Glomerular visceral epithelial cell (primary cell): ENCODE results near the gene KCNG4.

ENCODE experiments used
- DNase-seq: peaks from one replicate; pipeline ENCODE4 v3.0.0-alpha.2; 2016; ENCODE audit errors: extremely low spot score

KCNG4 gene

DNA sequence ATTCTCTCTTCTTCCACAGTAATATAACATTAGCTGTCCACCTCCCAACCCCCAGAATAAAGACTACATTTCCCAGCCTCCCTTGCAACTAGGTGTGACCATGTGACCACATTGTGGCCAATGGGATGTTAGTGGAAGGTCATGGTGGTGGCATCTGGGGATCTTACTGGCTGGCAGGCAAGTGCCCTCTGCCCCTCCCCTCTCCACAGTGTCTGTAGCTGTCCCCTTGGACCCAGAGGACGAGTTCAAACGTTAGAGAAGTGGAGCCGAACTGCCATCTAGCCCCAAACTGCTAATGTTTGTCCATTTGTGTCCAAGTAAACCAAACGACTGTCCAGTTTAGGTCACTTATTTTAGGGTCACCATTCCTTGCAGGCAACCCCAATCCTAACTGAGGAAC, 26.6 kb upstream of the KCNG4 start:
- DNase-seq, result peak; percentile 19

DNA sequence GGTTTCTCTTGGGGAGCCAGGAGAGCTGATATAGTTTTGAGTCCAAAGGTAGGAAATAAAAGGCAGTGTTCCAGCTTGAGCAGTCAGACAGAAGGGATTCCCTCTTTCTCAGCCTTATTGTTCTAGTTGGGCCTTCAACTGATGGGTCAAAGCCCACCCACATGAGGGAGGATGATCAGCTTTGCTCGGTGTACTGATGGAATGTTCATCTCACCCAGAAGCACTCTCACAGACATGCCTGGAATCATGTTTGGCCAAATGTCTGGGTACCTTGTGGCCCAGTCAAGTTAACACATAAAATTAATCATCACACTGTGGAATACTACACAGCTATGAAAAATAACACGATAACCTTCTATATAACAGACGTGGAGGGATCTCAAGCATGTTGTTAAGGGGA, 23.1 kb upstream of the KCNG4 start:
- DNase-seq, result no peak

DNA sequence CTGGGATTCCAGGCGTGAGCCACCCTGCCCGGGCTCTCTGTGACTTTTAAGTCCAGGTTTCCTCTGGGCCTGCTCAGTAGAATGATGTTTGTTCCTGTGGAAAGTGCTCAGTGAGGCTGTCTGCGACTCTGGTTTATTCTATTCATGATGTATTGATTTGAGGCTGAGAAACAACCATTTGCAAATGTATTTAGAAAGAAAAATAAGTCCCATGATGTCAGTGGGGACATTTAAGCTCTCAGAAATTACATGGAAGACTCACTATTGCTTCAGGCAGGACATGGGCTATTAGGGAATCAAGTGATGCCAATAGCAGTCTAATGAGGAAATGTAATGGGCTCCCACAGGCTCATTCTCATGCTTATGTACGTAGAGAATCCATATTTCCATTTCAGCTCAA, 22.2 kb upstream of the KCNG4 start:
- DNase-seq, result no peak

DNA sequence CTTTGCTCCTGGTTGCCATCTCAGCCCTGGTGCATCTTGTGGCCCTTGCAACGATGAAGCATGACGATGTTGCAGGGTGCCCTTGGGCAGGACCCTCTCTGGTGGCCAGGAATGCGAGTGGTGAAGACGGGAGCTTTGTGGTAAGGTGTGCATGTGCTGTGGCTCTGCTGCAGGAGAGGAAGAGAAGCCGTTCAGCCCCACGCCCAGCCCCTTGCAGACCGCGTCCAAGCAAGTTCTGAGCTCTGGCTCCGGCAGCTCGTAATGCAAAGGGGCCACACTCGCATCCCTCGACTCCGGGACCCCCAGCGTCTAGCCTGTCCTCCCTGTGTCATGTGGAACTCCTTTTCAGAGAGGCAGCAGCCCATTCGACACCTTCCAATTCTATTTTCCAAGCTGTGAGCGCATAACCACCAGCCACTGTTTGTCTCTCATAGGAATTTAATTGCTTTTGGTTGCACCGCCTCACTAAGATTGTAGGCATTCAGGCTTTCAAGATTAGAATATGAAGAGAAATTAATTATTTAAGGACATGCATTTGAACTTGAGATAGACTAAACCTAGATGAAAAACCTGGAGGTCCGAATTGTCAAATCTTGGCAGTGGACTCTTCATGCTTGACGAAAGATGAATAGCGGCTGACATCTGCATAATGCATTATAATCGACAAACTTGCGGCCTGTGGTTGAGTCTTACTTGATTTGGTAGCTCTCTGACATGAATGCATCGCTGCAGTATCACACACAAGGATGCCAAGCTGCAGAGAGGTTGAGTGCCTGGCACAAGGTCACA, 21.1 kb upstream of the KCNG4 start:
- no peak for DNase-seq

DNA sequence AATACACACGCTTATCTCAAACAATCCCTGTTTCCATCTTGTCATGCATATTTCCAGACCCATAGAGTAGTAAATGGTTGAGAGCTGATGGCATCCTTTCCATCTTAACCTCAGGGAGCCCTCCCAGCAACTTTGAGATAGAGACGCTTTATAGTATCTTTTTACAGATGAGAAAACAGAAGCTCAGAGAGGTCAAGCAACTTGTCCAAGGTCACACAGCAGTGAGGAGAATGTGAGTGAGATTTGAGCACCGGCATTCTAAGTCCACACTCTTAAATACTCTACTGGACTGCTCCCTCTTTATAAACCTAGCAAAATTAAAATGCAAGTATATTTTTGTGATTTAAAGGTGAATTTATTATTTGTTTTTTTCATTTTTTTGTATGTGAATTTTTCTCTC, 19.9 kb upstream of the KCNG4 start:
- DNase-seq, result no peak

DNA sequence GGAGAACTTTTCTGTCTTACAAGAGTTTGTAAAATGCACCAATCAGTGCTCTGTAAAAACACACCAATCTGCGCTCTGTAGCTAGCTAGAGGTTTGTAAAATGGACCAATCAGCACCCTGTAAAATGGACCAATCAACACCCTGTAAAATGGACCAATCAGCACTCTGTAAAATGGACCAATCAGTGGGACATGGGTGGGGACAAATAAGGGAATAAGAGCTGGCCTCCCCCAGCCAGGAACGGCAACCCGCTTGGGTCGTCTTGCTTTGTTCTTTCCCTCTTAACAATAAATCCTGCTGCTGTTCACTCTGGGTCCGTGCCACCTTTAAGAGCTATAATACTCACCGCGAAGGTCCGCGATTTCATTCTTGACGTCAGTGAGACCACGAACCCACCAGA, 18.5 kb upstream of the KCNG4 start:
- DNase-seq, result no peak

DNA sequence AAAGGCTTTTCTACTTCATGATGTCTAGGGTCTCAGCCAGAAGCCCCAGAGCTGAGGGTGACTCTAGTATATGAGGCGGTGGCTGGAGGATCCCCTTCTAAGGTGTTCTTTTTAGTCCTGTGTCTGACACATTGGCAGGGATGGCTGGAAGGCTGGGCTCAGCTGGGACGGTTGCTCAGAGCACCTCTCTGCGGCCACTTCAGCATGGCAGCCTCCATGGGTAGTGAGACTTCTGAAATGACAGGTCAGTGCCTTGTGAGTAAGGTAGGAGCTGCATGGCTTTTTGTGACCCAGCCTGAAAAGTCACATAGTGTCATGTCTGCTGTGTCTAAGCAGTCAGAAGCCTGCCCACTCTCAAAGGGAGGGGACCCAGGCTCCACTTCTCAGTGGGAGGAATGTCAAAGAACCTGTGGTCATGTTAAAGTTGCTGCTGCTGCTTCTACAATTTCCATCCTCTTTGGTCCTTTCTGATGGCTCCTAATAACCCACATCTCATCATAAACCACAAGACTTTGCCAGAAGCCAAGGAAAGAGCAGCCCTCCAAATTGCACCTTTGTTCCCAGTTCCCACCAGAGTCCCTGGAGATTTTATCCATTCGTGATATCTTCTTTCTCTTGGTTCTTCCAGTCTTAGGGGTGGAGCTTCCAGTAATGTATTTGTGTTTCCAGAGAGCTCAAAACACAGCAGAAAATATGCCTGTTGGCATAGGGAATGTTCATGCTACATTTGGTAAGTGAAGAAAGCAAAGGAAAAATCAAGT, 15.4 kb upstream of the KCNG4 start:
- DNase-seq, result no peak

DNA sequence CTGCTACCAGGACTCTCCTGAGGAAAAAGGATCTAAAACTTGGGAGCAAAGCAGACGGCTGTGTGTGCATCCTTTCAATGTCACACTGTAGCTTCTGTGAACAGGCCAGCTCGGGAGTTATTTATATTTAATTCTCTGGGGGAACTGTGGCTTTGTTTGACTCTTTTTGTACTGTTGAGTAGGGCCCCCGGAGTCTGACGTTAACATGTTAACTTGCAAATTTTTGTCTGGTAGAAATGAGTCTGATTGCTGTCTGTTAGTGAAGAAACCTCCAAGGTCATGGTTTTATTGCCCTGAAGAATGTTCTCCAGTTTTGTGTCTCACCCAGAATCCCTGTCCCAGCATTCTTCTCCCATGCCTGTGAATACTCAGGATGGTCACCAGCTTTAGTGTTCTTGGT, 14.2 kb upstream of the KCNG4 start:
- no peak for DNase-seq

DNA sequence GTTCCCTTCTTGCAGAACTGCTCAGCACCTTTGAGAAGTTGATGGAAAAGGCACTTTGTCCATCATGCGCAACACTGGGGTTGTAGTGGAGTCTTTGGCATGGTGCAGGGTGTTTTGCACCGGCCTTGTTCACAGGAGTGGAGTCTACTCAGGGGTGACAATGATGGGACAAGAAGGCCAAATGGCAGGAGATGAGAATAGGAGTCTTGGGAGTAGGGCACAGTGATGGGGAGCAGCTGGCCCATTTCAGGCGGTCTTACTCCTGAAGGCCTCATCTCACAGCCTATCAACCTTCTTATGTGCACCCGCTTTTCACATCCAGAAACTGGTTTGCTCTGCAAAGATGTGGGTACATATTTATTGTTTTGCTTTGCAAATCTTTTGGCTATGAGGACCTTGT, 13.4 kb upstream of the KCNG4 start:
- no peak for DNase-seq

DNA sequence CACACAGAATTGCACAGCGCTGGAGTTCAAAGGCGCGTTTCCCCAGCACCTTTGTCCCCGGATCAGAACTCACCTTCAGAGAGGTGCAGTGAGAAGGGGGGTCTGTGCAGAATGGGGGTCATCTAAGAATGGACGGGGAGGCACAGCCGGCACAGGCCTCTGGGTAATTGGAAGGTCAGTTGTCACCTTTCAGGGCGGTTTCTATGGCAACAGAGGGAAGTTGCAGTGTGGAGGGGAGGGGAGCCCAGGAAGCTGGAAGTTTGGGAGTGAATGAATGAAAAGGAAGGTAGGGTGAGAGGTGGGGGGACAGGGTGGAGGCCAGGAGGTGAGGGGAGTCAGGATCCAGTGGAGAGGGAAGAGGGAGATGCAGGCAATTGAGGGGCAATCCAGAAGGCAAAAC, 12.4 kb upstream of the KCNG4 start:
- DNase-seq, result no peak

DNA sequence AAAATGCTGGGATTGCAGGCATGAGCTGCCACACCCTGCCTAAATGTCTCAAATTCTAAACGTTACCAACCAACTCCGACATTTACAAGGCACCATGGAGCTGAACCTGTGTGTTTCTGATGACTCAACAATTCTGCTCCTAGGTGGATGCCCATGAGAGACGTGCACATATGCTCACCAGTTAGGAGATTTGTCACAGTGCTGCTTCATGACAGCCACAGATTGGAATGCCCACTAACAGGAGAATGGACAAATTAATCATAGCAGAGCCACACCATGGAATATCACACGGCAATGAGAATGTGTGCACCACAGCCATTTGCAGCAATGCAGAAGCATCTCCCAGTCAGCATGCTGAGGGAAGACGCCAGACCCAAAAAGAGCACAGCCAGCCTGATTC, 8.0 kb upstream of the KCNG4 start:
- peak; percentile 30 for DNase-seq

DNA sequence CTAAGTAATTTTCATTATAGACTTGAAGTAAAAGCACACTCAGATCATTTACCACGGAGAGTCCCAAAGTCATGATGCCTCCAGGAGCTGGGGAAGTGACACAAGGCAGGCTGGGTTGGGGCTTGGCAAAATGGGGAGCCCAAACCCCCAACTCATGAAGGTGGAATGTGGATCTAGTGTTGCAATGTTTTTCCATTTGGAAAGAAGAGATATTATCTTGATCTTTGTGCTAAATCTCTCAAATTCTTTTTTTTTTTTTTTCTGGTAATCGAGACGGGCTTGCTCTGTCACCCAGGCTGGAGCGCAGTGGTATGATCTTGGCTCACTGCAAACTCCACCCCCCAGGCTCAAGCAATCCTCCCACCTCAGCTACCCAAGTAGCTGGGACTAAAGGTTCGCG, 7.5 kb upstream of the KCNG4 start:
- no peak for DNase-seq

DNA sequence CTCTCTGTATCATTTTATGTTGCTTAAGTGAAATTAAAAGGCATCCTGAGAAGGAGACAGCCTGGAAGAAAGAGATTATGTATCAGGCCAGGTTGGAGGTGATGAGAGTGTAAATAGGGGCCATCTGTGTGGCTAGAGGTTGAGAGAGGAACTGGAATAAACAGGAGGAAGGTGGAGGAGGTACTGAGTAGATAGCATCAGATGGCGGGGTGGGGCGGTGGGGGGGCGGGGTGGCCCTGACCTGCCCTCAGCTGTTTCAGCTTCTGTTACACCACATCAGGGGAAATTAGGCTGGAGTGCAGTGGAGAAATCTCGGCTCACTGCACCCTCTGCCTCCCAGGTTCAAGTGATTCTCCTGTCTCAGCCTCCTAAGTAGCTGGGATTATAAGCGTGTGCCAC, 6.9 kb upstream of the KCNG4 start:
- no peak for DNase-seq

DNA sequence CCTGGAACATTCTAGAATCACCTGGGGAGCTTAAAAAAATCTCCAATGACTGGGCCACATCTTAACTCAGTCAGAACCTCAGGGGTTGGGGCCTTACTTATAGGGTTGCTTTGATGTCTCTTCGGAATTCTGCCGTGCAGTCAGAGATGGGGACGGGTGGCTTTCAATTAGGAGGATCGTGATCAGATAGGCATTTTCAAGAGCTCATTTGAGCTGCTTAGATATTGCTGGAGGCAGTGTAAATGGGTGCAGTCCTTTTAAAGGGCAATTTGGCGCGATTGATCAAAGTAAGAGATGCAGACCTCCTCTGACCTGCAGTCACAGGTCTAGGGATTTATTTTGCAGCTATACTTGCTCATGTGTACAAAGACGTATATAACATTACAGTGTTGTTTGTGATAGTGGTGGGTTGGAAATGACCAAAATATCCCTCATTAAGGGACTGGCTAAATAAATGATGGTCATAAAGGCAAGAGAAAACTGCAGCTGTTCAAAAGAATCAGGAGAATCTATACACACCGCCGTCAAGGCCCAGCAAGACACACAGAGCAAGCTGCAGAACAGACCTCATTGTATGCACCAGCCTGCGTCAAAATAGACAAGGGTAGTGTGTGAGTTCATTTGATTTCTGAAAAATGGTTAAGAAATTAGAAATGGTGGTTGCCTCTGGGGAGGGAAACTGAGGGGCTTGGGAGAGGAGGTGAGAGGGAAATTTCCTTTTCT, 6.3 kb upstream of the KCNG4 start:
- no peak for DNase-seq

DNA sequence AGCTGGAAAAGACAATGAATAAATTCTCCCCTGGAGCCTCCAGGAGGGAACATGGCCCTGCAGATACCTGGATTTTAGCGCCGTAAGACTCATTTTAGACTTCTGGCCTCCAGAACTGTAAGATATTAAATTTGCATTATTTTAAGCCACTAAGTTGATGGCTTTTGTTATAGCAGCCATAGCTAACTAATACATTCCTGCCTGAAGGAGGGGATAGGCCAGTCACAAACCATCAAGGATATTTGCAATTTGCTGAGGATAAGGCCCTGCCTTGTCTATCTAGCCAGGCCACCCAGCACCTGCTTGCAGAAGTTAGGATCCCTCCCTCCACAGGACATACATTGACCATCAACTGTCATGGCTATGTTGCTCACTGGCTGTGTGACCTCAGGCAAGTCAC, 4.9 kb upstream of the KCNG4 start:
- no peak for DNase-seq

DNA sequence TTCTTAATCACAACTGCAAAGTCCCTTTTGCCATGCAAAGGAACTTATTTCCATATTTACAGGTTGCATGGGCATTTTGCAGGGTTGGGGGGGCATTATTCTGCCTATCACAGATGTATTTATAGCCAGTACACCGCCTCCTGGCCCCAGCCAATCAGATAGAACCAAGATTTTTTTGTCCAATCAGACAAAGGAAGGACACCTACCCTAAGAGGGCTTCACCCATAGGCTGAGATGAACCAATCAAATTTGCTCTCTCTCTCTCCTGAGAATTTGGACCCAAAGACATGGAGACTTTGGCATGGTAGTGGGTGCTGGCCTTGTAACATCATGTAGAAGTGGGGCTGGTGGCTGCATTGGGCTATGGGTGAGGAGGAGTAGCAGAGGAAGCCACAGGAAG, 3.9 kb upstream of the KCNG4 start:
- no peak for DNase-seq

DNA sequence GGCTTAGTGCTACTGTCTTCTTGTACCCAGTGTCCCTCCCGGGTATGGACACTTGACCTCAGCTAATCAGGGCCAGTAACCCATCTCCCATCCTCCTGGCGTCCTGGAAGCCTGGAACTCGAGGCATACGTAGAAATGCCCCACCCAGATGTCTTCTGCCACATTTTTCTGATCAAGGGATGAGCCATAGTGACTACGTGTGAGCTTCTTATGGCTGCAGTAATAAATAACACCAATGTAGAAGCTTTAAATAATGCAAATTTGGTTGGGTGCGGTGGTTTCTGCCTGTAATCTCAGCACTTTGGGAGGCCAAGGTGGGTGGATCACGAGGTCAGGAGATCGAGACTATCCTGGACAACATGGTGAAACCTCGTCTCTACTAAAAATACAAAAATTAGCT, 3.0 kb upstream of the KCNG4 start:
- DNase-seq, result no peak

DNA sequence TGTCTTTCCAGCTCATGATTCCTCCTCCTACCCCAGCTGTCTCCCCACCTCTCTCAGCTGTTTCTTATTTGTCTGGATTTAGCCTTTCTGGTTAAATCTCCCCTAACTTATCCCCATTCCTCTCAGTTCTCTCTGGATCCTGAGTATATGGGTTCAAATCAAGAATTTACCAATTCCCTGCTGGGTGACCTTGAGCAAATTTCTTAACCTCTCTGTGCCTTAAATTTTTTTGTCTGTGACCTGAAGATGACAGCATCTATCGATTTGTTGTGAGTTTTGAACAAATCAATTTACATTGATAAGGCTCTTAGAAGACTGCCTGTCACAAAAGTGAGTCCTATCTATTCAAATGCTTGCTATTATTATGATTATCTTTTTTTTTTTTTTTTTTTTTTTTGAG, 2.0 kb upstream of the KCNG4 start:
- DNase-seq, result no peak

DNA sequence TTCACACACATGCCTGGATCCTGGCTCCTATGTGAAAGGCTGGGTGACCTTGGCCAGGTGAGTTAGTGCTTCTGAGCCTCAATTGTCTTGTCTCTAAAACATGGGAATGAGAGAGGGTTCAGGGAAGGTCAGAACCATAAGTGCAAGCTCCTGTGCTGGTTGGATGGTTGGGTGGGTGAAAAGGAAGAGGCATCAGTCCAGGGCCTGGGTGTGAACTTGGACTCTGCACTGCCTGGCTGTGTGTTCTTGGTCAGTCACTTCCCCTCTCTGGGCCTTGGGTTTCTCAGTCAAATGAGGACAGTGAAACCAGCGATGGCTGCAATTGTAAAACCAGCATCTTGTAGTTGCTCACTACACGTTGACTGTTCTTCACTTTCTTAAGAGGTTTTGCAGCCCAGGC, 643 bp upstream of the KCNG4 start:
- no peak for DNase-seq

DNA sequence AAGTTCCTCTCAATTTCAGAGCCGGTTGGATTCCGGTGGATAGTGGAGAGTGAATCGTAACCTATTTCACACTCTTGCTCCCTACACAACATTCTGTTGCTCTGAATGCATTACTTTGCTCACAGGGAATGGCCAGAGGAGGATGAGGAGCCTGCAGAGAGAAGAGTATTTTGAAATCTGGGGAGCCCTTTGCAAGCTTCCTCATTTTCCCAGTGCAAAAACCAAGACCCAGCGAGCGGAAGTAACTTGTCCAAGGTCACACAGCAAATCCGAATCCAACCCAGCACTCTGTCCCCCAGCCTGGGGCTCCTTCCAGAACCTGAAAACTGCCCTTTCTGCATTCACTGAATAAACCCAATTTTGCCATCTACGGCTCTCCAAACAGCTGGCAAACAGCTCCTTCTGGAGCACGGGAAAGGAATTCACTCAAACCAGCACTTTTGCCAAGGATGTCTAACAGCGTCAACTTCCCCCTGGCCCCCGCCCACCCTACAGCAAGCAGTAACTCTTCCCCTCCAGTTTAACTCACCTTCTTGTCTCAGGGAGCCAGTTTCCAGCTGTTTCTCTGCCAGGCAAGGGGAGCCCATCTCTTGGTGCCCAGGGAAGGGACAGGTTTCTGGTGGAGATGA, 557 bp downstream of the KCNG4 start:
- no peak for DNase-seq

DNA sequence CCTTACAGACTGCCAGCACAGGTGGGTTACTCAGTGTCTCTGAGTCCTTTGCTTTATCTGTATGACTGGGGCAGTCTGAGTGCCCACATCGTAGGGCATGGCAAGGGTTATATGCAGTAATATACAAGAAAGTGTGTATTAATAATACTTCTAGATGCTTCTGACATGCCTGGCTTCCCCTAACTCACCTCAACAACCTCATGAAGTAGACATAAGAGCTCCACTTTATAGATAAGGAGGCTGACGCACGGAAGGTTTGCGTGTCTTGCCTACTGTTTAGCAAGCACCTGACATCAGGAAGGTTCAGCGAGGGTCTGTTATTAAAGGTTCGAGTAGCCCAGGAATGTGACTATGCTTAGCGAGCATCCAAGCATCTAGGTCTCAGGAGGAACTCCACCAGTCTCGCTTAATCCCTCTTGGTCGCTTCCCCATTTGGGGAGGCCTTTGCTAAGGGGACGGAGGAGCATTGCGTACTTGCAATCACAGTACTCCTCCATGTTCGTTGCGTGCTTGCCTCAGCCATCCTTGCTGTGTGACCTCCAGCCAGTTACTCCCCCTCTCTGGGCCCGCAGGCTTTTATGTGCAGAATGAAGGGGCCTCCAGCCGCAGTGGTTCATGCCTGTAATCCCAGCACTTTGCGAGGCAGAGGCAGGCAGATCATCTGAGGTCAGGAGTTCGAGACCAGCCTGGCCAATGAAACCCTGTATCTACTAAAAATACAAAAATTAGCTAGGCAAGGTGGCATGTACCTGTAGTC, 1.6 kb downstream of the KCNG4 start:
- DNase-seq, result no peak

DNA sequence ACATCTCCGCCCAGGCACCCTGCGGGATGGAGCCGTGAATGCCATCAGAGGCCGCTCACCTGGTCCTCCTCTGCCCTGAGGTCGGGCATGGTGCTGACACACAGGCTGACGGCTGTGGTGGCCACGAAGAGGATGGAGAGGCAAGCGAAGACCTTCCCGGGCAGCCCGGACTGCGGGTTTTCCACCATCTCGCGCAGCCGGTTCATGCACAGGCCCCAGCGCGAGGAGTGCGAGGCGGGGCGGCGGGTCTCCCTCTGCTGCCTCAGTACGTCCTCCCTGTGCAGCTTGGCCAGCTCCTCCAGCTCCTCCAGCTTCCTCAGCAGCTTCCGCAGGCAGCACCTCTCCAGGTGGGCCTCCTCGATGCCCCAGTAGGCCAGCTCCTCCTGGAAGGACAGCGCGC, 3.1 kb downstream of the KCNG4 start:
- no peak for DNase-seq
